HG03196 (cell line): ENCODE data around the gene PLCH1.
"Not testable (repeated sequence)": the region's sequence is repeated elsewhere in the genome, so short reads cannot be mapped to it uniquely, and the experiment has no call there.

Experiments
- ATAC-seq: cut with Tn5 transposase; IDR thresholded peaks from one replicate; pipeline ENCODE4 v1.9.1; 2021; ENCODE audit not compliant: unreplicated experiment

PLCH1 gene

GRCh38 chr3:155426524-155427230 is 318.2 kb downstream of the PLCH1 start:
- no peak for ATAC-seq

DNA sequence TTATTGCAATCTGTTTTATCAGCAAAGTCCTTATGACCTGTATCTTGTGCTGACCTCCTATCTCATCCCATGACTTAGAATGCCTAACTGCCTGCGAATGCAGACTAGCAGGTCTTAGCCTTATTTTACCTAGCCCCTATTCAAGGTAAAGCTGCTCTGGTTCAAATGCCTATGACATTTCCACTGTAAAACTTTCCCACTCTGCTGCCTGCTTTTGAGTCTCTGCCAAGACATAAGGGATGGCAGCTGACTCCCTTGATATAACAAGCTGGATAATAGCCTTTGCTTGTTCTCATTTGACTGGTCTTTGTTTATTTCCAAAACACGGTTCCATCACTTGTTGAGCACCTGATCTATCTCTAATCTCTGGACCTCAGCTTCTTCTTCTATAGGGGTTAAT is 319.5 kb downstream of the PLCH1 start:
- ATAC-seq = no peak

DNA sequence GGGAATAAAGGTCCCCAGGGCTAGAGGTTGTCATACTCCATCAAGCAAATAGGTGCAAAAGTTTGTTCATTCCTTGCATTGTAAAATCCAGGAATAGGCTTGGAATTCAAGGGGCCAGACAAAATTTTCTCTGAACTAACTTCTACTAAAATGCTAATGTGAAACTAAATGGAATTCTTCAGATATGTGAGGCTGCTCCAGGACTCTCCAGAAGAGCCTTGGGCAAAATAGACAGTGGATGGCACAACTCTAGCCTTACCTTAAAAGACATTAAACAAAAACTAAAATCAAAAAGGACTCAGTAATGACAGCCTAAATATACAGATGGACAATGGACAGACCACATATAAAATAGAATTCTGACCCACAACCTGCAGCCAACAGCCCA is 320.6 kb downstream of the PLCH1 start:
- no peak for ATAC-seq

GRCh38 chr3:155423526-155424322 is 321.1 kb downstream of the PLCH1 start:
- ATAC-seq = no peak

- ATAC-seq = no peak
These were observed 323.9 kb downstream of the PLCH1 start for GRCh38 chr3:155420881-155421486.

GRCh38 chr3:155420406-155420805 is 324.5 kb downstream of the PLCH1 start:
- no peak for ATAC-seq

- ATAC-seq = no peak
These were observed 326.5 kb downstream of the PLCH1 start for GRCh38 chr3:155418407-155418806.

DNA sequence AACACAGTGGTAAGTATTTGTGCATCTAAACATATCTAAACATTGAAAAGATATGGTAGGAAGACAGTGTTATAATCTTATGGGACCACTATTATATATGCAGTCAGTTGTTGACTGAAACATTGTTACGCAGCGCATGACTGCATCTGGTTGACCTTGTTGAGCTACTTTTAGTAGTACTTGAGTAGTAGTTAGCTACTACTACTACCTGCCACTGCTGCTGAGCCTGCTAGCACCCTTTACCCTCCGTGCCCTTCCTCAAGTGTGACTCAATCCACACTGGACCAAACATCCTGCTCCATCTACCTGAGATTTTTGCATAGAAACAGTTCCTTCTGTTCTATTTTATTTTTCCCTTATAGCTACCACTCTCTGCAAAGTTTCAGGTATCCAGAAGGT is 327.8 kb downstream of the PLCH1 start:
- no peak for ATAC-seq

GRCh38 chr3:155416500-155417118 is 328.3 kb downstream of the PLCH1 start:
- ATAC-seq = no peak

DNA sequence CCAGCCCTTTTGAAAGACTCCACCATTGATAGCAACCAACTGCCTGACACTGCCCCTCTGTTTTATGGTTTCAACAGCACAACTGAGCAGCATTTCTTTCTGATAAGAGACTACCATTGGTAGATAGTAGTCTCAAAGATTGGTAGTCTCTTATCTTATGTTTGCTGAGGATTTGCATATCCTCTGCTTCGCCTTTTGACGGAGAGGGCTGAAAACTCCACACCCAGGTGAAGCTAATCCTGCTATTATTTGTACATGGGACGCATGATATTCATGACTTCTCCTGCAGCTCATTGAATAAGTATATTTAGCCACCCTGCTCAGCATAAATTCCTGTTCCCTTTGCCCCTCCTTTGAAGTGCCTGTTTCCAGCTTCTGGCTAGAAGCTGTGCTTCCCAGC is 332.0 kb downstream of the PLCH1 start:
- ATAC-seq = no peak

GRCh38 chr3:155411500-155412223 is 333.2 kb downstream of the PLCH1 start:
- ATAC-seq = no peak

DNA sequence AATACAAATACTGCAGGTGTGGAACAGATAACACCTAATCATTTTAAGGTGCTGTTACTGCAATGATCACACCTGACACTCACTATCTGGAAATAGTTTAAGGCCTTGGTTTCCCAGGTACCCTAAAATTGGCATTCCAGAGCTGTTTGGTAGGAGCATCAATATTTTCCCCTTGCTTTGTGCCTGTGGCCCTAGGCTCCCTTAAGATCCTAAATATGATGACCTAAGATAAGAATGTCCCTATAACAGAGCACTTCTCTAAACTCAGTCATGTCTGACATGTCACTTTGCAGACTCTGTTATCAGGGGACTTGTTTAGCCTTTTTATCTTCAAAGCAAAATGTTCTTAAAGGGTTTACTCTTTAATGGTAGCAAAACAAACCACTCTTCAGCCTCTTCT is 335.5 kb downstream of the PLCH1 start:
- ATAC-seq = no peak

GRCh38 chr3:155407971-155408370 is 336.9 kb downstream of the PLCH1 start:
- no peak for ATAC-seq

DNA sequence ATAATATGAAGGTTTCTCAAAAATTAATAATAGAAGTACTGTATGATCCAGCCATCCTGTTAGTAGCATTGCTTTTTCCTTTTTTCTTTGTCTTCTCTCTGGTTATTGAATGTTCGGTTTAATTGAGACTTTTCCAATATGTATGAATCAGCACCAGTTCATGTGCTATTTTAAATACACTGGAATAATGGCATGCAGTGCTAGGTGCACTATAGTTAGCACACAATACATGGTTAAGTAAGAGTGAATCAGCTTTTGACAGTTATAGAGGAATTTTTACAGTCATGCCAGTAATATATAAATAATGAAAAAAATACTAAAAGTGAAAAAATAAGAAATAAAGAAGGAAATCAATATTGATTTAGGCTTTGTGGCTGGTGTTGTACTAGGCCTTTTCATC is 337.5 kb downstream of the PLCH1 start:
- ATAC-seq = no peak

DNA sequence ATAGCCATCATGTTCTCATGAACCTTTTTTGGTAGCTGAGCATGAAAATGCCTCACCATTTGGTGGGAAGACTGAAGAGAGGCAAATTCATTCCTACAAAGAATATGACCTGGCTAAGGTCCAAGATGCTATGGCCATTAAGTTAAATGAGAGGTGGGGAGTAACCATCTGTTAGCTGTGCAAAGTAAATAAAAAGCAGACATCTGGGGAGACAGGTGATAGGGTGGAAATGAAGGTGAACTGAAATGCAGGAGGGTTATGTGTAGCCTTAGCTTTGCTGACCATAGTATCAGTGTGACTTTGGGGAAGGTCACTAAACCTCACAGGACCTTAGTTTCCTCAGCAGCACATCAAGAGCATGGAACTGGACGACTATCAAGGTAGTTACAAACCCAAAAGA is 340.4 kb downstream of the PLCH1 start:
- ATAC-seq = no peak

GRCh38 chr3:155402656-155403055 is 342.2 kb downstream of the PLCH1 start:
- ATAC-seq = no peak

- ATAC-seq = no peak
These were observed 346.8 kb downstream of the PLCH1 start for GRCh38 chr3:155398046-155398445.

- not testable (repeated sequence) for ATAC-seq
These were observed 350.0 kb downstream of the PLCH1 start for GRCh38 chr3:155394896-155395295.

GRCh38 chr3:155394240-155394639 is 350.6 kb downstream of the PLCH1 start:
- ATAC-seq = no peak

DNA sequence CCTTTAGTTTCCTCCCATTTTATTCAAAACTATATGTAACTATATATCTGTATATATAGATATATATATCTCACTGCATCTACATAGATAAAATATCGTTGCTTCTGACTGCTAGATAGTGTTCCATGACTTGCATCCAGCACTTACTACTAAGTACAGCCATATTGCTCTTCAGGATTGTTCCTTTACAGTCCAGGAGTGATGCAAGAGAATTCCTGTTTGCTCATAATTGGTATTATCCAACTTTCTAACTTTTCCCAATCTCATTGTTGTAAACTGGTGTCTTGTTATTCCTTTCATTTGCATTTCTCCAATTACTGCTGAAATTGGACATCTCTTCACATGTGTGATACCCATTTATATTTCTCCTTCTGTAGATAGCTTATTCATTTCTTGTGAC is 351.6 kb downstream of the PLCH1 start:
- ATAC-seq = no peak

DNA sequence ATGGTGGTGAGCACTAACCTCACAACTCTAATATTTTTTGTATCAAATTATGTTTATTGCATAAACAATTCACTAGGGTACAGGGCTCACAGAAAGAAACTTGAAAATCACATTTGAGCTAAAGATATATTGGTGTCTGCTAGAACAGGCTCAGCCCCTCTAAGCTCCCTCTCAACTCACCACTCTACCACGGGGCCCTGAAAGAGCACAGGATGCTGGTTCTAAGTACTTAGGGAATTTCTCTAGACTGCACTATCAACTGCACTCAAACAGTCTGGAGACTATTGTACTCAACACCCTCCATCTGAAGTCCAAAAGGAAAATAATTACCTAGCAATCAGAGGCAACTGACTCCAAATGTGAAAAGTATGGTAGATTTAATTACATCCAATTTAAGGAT is 352.7 kb downstream of the PLCH1 start:
- no peak for ATAC-seq
